SKM-1 treated with dmso at 0.1 percent for 144 hours (cell line): ENCODE measurements around the gene TACR2.
"Not testable (repeated sequence)": the region's sequence is repeated elsewhere in the genome, so short reads cannot be mapped to it uniquely, and the experiment has no call there.

Experiments used
- DNase-seq: peaks from one replicate; lab custom pipeline; 2025; ENCODE audit not compliant: unreplicated experiment; lab: John Stamatoyannopoulos, UW

Gene TACR2

DNA sequence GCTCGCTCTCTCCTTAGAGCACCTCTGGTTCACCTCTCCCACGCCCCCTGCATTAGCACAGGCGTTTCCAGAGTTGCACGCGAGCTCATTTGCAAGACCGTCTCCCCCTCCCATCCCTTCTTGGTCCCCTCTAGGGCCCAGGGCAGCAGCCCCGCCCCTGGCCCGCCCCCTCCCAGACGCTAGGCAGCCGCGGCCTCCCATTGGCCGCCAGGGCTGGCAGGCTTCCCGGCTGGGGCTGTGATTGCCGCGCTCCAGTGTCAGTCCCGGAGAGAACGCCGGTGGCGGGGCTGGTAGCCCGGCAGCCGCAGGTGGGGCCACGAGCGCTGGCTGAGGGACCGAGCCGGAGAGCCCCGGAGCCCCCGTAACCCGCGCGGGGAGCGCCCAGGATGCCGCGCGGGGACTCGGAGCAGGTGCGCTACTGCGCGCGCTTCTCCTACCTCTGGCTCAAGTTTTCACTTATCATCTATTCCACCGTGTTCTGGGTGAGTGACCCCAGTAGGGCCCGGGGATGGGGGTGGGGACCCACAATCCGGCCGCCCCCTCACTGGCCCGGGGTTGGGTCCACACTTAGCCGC lies 34.6 kb upstream of the TACR2 start, which contains the start of gene TSPAN15:
TSPAN15 (plus strand) TSS at position 257 of the 575 bp plus-strand sequence; CDS start at position 387, 130 bp downstream.
- DNase-seq: peak; percentile 79

DNA sequence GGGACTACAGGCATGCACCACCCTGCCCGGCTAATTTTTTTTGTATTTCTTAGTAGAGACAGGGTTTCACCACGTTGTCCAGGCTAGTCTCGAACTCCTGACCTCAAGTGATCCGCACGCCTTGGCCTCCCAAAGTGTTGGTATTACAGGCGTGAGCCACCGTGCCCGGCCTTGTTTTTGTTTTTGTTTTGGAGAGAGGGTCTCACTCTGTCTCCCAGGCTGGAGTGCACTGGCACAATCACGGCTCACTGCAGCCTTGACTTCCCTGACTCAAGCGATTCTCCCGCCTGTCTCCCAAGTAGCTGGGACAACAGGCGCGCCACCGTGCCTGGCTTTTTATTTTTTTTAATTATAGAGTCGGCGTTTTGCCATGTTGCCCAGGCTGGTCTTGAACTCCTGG lies 33.7 kb upstream of the TACR2 start:
- not testable (repeated sequence) for DNase-seq

DNA sequence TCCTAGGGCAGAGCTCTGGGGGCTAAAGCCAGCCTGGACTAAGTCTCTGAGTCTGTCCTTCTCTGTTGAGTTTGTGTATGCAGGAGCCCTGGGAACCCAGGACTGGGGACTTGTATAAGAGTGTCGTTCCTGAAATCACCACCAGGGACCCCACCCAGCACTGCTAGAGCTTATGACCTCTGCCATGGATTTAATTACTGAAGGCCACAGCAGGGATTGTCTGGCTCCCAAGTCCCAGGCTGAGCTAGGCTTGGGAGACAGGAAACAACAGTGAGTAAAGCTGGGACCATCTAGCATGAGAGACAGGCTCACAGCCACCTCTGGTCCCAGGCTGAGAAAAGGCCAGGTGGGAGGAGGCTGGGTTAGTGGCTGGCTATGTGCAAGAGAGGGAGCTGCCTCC lies 33.1 kb upstream of the TACR2 start:
- DNase-seq: peak; percentile 75

DNA sequence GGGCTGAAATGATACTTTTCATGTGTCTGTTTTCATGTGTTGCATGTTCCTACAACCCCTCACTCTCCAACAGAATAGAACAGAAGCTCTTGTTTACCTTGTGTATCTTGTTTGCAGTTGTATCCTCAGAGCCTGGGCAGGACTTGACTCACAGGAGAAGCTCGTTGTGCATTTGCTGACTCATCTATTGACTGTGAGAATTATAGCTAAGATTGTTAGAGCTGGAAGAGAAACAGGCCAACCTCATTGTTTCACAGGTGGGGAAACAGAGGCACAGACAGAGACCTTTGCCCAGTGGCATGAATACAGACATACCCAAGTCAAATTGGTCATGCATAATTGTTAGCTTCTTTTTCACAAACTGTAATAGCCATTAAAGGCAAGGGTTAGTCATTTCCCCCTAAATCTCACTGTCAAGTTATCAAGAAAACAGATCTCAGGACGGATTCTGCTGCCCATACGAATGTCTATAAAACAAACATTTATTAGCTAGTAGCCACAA lies 30.0 kb upstream of the TACR2 start:
- no peak for DNase-seq

DNA sequence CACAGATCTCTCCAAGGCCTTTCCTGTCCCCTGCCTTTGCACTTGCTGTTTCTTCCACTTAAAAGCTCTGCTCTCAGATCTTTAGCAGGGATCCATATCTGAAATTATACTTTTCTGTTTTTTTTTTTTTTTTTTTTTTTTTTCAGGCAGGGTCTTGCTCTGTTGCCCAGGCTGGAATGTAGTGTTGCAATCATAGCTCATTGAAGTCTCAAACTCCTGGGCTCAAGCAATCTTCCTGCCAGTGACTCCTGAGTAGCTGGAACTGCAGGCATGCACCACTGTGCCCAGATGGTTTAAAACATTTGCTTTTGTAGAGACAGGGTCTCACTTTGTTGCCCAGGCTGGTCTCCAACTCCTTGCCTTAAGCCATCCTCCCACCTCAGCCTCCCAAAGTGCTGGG lies 29.5 kb upstream of the TACR2 start:
- no peak for DNase-seq

DNA sequence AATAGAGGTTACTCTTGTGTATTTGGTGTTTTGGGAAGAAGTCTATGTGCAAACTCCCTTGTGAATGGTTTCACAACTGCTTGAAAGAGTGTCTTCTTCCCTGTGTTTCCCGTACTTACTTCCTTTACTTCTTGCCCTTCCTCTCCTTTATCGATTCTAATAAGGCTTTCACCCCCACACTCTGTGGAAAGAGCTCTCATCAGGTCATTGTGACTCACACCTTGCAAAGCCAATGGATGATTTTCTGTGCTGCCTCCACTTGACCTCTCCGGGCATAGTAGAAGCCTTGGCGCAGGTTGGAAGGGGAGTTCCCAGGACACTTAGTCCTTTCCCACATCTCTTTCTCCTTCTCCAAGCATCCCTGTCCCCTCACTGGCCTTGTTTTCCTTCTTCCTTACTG lies 28.3 kb upstream of the TACR2 start:
- DNase-seq: peak; percentile 62

DNA sequence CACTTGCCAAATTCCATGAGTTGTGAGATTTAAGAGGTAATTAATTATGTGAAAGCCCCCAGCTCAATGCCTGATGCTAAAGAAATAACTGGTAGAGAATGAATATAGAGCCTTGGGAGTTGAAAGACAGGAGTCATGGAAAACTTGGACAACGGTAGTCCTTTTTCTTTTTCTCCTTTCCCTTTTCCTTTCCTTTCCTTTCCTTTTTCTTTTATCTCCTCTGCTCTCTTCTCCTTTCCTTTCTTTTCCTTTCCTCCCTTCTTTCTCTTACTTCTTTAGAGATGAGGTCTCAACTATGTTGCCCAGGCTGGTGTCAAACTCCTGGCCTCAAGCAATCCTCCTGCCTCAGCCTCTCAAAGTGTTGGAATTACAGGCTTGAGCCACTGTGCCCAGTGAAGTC lies 26.6 kb upstream of the TACR2 start:
- DNase-seq: no peak

DNA sequence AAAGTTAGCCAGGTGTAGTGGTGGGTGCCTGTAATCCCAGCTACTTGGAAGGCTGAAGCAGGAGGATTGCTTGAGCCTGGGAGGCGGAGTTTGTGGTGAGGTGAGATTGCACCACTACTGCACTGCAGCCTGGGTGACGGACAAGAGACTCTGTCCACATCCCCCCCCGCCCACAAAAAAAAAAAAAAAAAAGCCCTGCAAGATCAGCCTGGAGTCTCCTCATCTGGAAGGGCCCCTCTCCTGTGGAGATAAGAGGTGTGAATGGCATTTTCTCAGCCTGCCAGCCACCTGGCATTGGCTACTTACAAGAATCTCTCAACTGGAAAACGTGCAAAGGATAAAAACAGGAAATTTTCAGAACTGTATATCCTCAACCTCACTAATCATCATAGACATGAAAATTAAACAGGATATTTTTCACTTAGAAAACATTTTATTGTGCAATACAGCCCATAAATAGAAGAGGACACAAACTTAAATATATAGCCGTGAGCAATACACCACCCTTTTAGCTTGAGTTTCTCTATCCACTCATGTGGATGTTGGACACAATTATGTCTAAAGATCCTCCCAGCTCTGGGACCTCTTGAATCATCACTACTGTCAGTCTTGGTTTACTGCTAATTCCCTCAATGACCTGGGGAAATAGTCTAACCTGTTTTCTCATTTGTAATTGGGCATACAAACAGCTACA lies 23.2 kb upstream of the TACR2 start:
- DNase-seq: peak; percentile 84

DNA sequence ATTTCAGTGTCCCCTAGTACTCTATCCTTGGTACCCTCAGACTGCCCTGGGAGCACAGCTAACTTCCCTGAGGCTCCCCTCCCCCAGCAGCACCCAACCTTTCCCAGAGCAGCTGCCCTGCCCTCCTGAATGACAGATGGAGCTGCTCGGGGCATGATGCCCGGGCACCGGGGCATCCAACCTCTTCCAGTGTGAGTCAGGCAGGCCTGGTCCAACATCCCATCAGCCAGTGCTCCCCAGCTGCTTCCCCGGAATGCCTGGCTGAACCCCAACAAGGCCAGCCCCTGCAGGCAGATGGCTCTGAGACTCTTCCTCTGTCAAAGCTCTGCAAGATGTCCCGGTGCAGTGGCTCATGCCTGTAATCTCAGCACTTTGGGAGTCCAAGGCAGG lies 22.6 kb upstream of the TACR2 start:
- no peak for DNase-seq

DNA sequence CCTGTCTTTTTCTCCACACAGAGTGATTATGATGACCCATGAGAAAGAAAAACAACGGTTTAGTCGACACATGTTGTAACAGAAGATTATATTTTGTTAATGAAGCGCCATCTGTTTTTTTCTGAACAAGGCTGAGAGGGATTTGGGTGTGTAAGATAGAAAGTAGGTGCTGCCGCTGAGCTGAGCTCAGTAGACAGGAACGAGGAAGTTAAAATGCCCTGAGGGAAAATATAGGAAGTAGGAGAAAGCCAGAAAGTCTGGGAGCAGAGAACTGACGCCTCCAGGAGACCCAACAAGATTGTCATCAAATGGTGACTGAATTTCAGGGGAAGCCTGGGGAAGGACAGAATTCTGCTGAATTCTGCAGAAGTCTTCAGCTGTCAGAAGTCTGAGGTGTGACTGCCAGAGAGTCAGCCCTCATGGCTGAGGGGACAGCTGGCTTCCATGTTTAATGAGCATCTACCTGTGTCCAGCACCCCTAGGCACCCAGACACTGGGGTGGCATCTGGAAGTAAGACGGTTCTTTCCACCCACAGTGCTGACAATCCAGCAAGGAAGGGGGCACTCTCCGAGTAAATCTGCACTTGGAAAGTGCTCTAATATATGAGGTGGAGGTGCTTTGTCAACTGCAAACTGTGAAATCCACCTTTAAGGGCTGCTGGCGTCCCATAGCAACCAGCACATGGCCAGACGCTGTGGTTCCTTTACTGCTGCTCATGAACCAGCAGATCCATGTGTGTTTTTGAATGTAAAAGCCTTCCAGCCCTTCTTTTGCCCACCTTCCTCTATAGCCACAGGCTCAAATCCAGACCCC lies 22.0 kb upstream of the TACR2 start:
- DNase-seq: peak; percentile 28

DNA sequence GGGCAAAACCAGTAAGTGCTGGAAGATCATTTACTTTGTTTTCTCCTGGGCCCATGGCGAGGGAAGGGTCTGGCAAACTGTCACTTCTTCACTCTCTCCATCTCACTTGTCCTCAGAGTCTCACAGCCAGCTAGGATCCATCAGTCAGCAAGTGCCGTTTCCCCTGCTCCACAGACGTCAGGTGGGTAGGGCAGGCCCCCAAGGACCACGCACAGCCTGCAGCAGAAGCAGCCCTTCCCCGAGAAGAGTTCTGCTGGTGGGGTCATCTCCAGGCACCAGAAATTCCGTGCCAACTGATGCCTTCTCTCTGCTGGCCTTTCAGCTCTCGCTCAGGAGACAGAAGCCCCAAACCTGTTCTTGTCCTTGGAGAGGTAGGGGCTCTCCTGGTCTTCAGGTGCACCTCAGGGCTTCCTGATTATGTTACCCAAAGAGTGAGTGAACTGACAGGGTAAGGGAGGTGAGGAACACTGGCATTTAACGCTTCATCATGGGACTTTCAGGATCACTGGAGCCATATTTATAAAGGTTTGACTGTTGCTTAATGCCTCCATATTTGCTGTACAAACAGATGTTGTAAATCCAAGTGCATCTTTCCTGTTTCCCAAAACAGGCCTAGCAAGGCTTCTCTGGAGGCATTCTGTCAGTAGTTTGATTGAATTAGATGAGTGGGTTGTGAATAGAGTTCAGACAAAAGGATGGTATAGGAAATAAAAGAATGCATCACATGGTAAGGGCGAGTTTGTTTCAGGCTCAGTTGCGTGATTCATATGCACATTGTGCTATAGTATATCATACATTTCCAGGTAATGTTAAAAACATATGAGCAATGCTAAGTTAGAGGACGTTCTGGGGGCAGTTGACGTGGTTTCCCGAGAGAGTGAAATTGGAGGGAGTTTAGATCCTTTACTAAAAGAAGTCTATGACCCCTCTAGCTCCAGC lies 20.9 kb upstream of the TACR2 start:
- DNase-seq: no peak

DNA sequence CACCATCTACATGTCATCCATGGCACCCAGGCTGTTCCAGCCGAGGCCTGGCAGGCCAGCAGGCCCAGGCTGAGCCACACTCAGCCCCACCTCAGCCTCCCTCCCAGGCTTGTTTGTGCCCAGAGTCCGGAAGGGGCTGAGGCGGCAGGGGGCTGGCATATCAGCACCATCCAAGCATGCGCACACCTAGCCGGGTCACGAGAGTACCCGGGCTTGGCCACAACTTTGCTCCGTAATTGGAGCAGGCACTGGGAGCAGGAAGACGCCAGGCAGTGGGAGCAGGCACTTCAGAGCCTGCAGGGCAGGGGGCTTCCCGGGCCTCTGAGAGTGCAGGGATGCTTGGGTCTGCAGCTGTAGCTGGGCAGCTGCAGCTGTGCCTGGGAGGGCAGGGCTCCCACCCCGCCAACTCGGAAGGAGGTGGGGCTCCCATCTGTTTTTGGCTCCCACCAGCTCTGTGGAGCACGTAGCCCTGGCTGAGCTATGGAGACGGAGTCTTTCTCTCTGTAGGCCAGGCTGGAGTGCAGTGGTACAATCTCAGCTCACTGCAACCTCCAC lies 19.3 kb upstream of the TACR2 start:
- no peak for DNase-seq

DNA sequence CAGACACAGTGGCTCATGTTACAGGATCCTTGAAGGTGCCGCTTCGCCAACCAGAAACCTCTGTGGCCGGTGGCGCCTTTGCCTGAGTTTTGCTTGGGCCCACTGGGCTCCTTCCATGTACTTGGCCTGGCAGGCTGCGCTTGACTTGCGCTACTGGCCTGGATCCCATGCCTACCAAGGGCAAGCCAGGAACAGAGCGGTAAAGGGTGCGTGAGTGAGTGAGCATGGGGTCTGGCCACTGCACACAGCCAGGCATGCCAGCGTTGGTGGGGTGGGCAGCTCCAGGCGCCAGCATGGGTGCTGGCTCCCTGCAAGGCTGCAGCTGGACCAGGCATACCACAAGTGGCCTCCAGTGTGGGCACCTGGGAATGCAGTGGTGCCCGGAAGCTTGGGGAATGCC lies 18.2 kb upstream of the TACR2 start:
- DNase-seq: no peak

DNA sequence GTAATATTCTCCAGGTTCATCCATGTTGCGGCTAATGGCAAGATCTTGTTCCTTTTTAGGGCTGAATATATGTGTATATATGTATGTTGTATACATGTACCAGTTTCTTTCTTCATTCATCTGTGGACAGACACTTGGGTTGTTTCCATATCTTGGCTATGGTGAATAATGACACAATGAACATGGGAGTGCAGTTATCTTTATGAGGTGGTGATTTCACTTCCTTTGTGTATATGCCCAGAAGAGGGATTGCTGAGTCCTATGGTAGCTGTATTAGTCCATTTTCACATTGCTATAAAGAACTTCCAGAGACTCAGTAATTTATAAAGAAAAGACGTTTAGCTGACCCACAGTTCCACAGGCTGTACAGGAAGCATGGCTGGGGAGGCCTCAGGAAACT lies 17.5 kb upstream of the TACR2 start:
- no peak for DNase-seq

DNA sequence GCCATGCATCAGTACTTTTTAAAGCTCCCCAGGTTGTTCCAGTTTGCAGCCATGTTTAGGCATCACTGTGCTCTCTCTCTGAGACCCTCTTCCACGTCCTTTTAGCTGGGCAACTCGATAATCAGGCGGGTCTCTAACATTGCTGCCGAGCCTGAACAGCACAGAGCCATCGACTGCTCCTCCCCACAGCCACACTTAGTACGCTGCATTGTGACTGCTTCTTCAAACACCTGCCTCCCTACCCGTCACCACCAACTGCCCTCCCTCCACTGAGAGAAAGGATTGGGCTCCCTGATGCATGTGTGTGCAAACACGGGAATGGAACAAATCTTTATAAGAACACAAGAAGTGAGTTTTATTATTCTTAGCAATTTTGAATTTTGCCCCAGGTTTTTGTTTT lies 11.4 kb upstream of the TACR2 start:
- DNase-seq: no peak

DNA sequence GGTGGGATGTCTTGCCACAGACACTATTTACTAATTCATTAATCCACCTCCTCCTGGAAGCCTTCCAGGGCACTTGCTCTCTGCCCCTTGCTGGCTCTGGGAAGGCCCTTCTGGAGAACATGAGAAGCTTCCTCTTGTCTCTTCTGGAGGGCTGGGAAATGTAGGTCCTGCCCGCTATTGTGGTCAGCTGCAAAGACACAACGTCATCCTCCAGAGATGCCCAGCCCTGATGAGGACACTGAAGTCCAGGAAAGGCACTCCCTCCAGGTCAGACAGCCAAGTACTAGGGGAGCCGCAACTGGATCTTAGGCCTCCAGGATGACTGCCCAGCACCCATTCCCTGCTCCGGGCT lies 9.6 kb upstream of the TACR2 start:
- DNase-seq: no peak

DNA sequence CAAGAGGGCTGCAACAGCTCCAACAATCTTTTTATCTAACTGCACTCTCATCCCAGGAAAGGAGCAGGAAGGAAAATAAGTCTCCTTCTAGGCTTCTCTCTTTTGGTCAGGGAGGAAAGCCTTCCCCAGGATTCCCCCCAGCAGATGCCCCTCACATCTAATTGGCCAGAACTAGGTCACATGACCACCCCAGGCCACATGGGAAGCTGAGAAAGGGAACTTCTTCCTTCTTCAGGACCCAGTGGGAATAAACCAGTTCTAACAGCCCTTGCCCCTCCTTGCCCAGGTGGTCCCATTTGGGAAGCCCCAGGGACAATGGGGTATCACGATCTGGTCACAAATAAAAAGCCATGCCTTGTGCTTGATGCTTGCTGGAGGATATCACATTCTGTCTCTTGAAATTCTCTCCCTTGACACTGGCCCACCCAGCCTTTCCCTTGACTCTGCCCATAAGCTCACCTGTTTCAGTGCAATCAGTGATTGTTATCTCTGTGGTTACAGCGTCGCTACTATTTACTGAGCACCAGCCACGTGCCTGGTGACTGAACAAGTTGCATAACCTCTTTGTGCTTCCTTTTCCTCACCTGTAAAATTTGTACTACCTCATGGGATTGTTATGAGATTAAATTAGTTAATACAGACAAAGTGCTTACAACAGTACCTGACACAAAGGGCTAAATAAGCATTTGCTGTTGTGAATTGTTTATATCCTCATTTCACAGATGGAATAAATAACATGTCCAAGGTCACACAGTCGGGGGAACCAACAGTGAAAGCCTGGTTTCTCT lies 9.0 kb upstream of the TACR2 start:
- no peak for DNase-seq

DNA sequence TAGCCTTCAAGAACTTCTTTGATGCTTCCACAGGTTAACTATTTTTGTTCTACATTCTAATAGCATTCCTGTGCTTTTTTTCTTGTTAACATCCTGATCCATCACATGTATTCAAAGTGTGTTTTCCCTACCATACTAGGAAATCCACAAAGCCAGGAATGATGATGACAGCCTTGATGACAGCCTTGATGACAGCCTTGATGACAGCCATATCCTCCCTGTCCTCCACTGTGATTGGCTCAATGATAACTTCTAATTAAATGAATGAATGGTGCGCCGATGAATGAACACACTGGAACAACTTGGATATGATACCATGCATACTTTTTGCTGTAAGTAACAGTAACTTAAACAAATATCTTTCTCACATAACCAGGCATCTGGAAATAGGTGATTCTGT lies 8.3 kb upstream of the TACR2 start:
- no peak for DNase-seq

DNA sequence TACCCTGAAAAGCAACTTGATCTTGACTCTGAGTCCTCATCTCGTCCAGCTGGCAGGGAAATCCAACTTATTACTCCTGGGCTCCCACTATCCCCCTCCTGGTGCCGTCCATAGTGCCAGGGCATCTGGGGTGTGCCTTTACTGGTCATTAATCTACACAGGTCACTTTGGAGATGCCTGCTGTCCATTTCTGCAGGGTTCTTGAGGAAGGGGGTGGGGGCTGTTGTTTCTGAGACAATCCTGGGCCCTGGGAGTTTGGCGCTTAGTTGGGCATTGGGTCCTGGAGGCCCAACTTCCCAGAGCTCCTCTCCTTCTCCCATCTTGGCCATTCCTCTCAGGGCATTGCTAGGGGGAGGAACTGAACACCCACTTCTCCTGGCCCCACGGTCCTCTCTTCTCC lies 6.0 kb upstream of the TACR2 start:
- no peak for DNase-seq
